Stimulated activated naive CD8-positive, alpha-beta T cell treated with anti-CD3 and anti-CD28 coated beads, Interleukin-15, Interleukin-2, amounts not matched to agents 100 ng/mL and 50 ng/mL, for 24 hours (primary cell): ENCODE data around the gene CADM3.

Experiments used
- H3K27ac Mint-ChIP-seq: one replicate; pipeline ENCODE4 v1.8.0; 2021; ENCODE audit warnings: mild to moderate bottlenecking, mixed read lengths
- H3K27me3 Mint-ChIP-seq: one replicate; pipeline ENCODE4 v1.8.0; 2021; ENCODE audit warnings: mixed read lengths
- H3K36me3 Mint-ChIP-seq: one replicate; pipeline ENCODE4 v1.8.0; 2021; ENCODE audit warnings: low read depth, mixed read lengths
- H3K4me1 Mint-ChIP-seq: one replicate; pipeline ENCODE4 v1.8.0; 2021; ENCODE audit warnings: low read depth, mixed read lengths
- H3K4me3 Mint-ChIP-seq: one replicate; pipeline ENCODE4 v1.8.0; 2021; ENCODE audit warnings: mild to moderate bottlenecking, mixed read lengths
- H3K9me3 Mint-ChIP-seq: one replicate; pipeline ENCODE4 v1.8.0; 2021; ENCODE audit warnings: mixed read lengths

Gene CADM3

GRCh38 chr1:159207774-159208173 is 36.4 kb downstream of the CADM3 start:
- Mint-ChIP-seq H3K27ac (peak overlapping the region; percentile 46), H3K27me3 (peaks cover 78% of the 10 kb centered on the region), H3K9me3 (no peaks in the 10 kb centered on the region), H3K36me3 (no peaks in the 10 kb centered on the region), H3K4me3 (no peak overlapping the region), H3K4me1 (peaks cover 24% of the 10 kb centered on the region)

- no peak overlapping the region for H3K27ac Mint-ChIP-seq
- H3K4me1 Mint-ChIP-seq: peaks cover 24% of the 10 kb centered on the region
- no peaks in the 10 kb centered on the region for H3K9me3 Mint-ChIP-seq
- no peaks in the 10 kb centered on the region for H3K36me3 Mint-ChIP-seq
- H3K27me3 Mint-ChIP-seq: peaks cover 76% of the 10 kb centered on the region
- H3K4me3 Mint-ChIP-seq: no peak overlapping the region
These were observed 36.9 kb downstream of the CADM3 start for GRCh38 chr1:159208175-159208825.

GRCh38 chr1:159209061-159209460 is 37.6 kb downstream of the CADM3 start:
- no peaks in the 10 kb centered on the region for H3K36me3 Mint-ChIP-seq
- H3K4me3 Mint-ChIP-seq: no peak overlapping the region
- H3K27ac Mint-ChIP-seq: no peak overlapping the region
- no peaks in the 10 kb centered on the region for H3K9me3 Mint-ChIP-seq
- H3K4me1 Mint-ChIP-seq: peaks cover 24% of the 10 kb centered on the region
- peaks cover 79% of the 10 kb centered on the region for H3K27me3 Mint-ChIP-seq

GRCh38 chr1:159211331-159212136 is 40.1 kb downstream of the CADM3 start:
- Mint-ChIP-seq H3K4me1 (peaks cover 17% of the 10 kb centered on the region), H3K36me3 (no peaks in the 10 kb centered on the region), H3K9me3 (no peaks in the 10 kb centered on the region), H3K27ac (no peak overlapping the region), H3K27me3 (peaks cover 76% of the 10 kb centered on the region), H3K4me3 (no peak overlapping the region)

GRCh38 chr1:159212596-159212995 is 41.2 kb downstream of the CADM3 start:
- Mint-ChIP-seq H3K4me3 (no peak overlapping the region), H3K27ac (no peak overlapping the region), H3K9me3 (no peaks in the 10 kb centered on the region), H3K4me1 (peaks cover 6% of the 10 kb centered on the region), H3K36me3 (no peaks in the 10 kb centered on the region), H3K27me3 (peaks cover 76% of the 10 kb centered on the region)

GRCh38 chr1:159214149-159214760 is 42.8 kb downstream of the CADM3 start:
- H3K27me3 Mint-ChIP-seq: peaks cover 63% of the 10 kb centered on the region
- no peaks in the 10 kb centered on the region for H3K9me3 Mint-ChIP-seq
- H3K27ac Mint-ChIP-seq: no peak overlapping the region
- no peaks in the 10 kb centered on the region for H3K36me3 Mint-ChIP-seq
- no peak overlapping the region for H3K4me3 Mint-ChIP-seq
- no peaks in the 10 kb centered on the region for H3K4me1 Mint-ChIP-seq

GRCh38 chr1:159218649-159219636 is 47.5 kb downstream of the CADM3 start:
- Mint-ChIP-seq H3K4me3 (no peak overlapping the region), H3K27me3 (peaks cover 33% of the 10 kb centered on the region), H3K9me3 (no peaks in the 10 kb centered on the region), H3K27ac (no peak overlapping the region), H3K4me1 (no peaks in the 10 kb centered on the region), H3K36me3 (no peaks in the 10 kb centered on the region)

GRCh38 chr1:159222075-159222865 is 50.9 kb downstream of the CADM3 start:
- Mint-ChIP-seq H3K36me3 (no peaks in the 10 kb centered on the region), H3K4me1 (no peaks in the 10 kb centered on the region), H3K9me3 (no peaks in the 10 kb centered on the region), H3K27me3 (peaks cover 23% of the 10 kb centered on the region), H3K27ac (no peak overlapping the region), H3K4me3 (no peak overlapping the region)

- Mint-ChIP-seq H3K9me3 (no peaks in the 10 kb centered on the region), H3K27me3 (peaks cover 22% of the 10 kb centered on the region), H3K27ac (no peak overlapping the region), H3K36me3 (no peaks in the 10 kb centered on the region), H3K4me1 (no peaks in the 10 kb centered on the region), H3K4me3 (no peak overlapping the region)
These were observed 51.6 kb downstream of the CADM3 start for GRCh38 chr1:159223004-159223403.

- Mint-ChIP-seq H3K4me3 (no peak overlapping the region), H3K36me3 (no peaks in the 10 kb centered on the region), H3K9me3 (no peaks in the 10 kb centered on the region), H3K4me1 (no peaks in the 10 kb centered on the region), H3K27me3 (peaks cover 33% of the 10 kb centered on the region), H3K27ac (no peak overlapping the region)
These were observed 57.1 kb downstream of the CADM3 start for GRCh38 chr1:159228554-159228953.

GRCh38 chr1:159229260-159229885 is 58.0 kb downstream of the CADM3 start:
- Mint-ChIP-seq H3K27ac (no peak overlapping the region), H3K4me3 (no peak overlapping the region), H3K4me1 (no peaks in the 10 kb centered on the region)

GRCh38 chr1:159229896-159230295 is 58.5 kb downstream of the CADM3 start:
- Mint-ChIP-seq H3K9me3 (no peaks in the 10 kb centered on the region), H3K4me1 (no peaks in the 10 kb centered on the region), H3K27ac (no peak overlapping the region), H3K4me3 (no peak overlapping the region), H3K27me3 (peaks cover 32% of the 10 kb centered on the region), H3K36me3 (no peaks in the 10 kb centered on the region)

More at GRCh38 chr1:159229260-159229885, 58.0 kb downstream of the CADM3 start:
- Mint-ChIP-seq H3K9me3 (no peaks in the 10 kb centered on the region), H3K36me3 (no peaks in the 10 kb centered on the region), H3K27me3 (peaks cover 30% of the 10 kb centered on the region)

- no peaks in the 10 kb centered on the region for H3K4me1 Mint-ChIP-seq
- H3K9me3 Mint-ChIP-seq: peaks cover 7% of the 10 kb centered on the region
- H3K36me3 Mint-ChIP-seq: no peaks in the 10 kb centered on the region
- H3K27ac Mint-ChIP-seq: no peak overlapping the region
- peaks cover 26% of the 10 kb centered on the region for H3K27me3 Mint-ChIP-seq
- H3K4me3 Mint-ChIP-seq: no peak overlapping the region
These were observed 68.3 kb downstream of the CADM3 start for GRCh38 chr1:159239551-159240220.
